Keratinocyte (primary cell): ENCODE data around the gene DHX58.

Source experiments
- CTCF ChIP-seq, 3 experiments: IDR thresholded peaks in 1 of 3; conservative IDR thresholded peaks in 1 of 3; optimal IDR thresholded peaks in 1 of 3; 2 replicates in 2 of 3; 3 replicates in 1 of 3; pipeline versions ENCODE3 to v1.5.1; 2011; ENCODE audit warnings: low read length in 3 of 3, mild to moderate bottlenecking in 3 of 3, moderate library complexity in 2 of 3, control low read depth in 1 of 3, inconsistent platforms in 1 of 3; ENCODE audit not compliant: insufficient read depth in 2 of 3; ENCODE audit errors: extremely low read depth in 1 of 3
- EZH2 ChIP-seq: IDR thresholded peaks from one replicate; pipeline ENCODE4 v1.6.1; 2012; ENCODE audit warnings: inconsistent platforms, mild to moderate bottlenecking, low read length, moderate library complexity

DNA sequence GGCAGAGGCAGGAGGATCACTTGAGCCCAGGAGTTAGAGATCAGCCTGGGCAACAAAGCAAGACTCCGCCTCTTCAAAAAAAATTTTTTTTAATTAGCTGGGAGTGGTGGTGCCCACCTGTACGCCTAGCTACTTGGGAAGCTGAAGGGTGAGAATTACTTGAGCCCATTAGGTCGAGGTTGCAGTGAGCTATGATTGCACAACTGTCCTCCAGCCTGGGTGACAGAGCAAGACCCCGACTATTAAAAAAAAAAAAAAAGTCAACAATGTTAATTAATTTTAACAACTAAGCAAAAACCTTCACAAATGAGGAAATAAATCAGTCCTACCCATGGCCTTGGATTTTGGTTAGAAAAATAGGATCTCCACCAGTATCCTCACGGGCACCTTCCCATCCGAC lies 5.4 kb downstream of the DHX58 start:
- no peak for TF ChIP-seq CTCF (optimal IDR thresholded peaks at IDR 0.05 in 1 of 3, IDR thresholded peaks at IDR 0.05 in 1 of 3, conservative IDR thresholded peaks at IDR 0.05 in 1 of 3; ENCODE audit: extremely low read depth in 1 of 3, insufficient read depth in 2 of 3, low read length in 3 of 3)
- no peak for TF ChIP-seq EZH2
